Measurements from ENCODE around the gene APH1A. TPM values are rescaled to one million over a fixed set of nuclear protein-coding genes. Genes with fewer than 3 reads are reported as not detected.
A peak's percentile ranks its signal among the peaks of the same experiment; 100 is the strongest.

Gene APH1A
- total and polyA plus RNA-seq, 9 of the 15 experiments (the other 6 are each of a cell fraction or from before 2014, with no cell fraction given) = 5.6 to 123 (median 77.0) TPM

DNA sequence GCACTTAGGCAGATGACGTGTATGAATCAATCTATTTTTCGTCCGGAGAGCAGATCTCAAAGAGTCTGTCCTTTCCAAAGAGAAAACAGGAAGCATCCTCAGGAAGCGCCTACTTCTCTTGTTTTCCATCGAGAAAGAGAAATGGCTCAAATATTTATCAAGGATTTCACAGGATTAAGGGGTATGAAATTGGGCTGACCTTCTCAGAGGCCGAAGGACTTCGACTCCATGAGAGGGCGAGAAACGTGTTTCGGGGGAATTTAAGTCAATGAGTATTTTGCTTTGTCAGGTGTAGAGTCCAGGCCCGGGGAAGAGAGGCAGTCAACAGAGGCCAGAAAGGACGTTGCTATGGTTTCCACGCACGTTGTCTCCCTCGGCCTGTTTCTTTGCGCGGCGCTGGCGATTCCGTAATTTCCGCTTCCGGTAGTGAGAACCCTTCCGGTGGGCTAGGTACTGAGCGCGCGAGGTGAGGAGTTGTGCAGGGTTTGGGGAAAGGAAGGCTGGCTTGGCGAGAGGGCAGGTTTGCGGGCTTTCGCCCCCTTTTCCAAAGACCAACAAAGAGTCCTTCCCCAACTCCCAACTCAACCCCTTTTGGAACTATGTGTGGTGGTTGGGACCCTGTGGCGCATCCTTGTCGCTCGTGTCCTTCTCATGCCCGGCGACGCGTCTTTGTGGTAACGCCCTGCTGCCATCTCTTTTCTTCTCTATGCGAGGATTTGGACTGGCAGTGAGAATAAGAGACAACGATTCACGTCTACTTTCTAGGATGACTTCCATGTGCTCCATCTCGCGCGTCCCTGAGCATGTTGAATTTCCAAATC lies 24.8 kb upstream of the APH1A start, which contains the start of gene MRPS21 (continued):
- TF ChIP-seq, protein P1, sequence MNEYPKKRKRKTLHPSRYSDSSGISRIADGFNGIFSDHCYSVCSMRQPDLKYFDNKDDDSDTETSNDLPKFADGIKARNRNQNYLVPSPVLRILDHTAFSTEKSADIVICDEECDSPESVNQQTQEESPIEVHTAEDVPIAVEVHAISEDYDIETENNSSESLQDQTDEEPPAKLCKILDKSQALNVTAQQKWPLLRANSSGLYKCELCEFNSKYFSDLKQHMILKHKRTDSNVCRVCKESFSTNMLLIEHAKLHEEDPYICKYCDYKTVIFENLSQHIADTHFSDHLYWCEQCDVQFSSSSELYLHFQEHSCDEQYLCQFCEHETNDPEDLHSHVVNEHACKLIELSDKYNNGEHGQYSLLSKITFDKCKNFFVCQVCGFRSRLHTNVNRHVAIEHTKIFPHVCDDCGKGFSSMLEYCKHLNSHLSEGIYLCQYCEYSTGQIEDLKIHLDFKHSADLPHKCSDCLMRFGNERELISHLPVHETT (CRISPR knock-in tag; conservative IDR thresholded peaks at IDR 0.05 in 1 of 2, IDR thresholded peaks at IDR 0.05 in 1 of 2) = peak in 1 of 2 experiments; percentile 64; a peak in 1 of 4 replicates
- TF ChIP-seq ZNF57 (CRISPR knock-in tag; IDR thresholded peaks at IDR 0.05) = no peak
- TF ChIP-seq, protein P2, sequence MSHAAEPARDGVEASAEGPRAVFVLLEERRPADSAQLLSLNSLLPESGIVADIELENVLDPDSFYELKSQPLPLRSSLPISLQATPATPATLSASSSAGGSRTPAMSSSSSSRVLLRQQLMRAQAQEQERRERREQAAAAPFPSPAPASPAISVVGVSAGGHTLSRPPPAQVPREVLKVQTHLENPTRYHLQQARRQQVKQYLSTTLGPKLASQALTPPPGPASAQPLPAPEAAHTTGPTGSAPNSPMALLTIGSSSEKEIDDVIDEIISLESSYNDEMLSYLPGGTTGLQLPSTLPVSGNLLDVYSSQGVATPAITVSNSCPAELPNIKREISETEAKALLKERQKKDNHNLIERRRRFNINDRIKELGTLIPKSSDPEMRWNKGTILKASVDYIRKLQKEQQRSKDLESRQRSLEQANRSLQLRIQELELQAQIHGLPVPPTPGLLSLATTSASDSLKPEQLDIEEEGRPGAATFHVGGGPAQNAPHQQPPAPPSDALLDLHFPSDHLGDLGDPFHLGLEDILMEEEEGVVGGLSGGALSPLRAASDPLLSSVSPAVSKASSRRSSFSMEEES (CRISPR knock-in tag; IDR thresholded peaks at IDR 0.05) = no peak
- TF ChIP-seq CHCHD3 (CRISPR knock-in tag; IDR thresholded peaks at IDR 0.05) = no peak
- TF ChIP-seq, protein P3, sequence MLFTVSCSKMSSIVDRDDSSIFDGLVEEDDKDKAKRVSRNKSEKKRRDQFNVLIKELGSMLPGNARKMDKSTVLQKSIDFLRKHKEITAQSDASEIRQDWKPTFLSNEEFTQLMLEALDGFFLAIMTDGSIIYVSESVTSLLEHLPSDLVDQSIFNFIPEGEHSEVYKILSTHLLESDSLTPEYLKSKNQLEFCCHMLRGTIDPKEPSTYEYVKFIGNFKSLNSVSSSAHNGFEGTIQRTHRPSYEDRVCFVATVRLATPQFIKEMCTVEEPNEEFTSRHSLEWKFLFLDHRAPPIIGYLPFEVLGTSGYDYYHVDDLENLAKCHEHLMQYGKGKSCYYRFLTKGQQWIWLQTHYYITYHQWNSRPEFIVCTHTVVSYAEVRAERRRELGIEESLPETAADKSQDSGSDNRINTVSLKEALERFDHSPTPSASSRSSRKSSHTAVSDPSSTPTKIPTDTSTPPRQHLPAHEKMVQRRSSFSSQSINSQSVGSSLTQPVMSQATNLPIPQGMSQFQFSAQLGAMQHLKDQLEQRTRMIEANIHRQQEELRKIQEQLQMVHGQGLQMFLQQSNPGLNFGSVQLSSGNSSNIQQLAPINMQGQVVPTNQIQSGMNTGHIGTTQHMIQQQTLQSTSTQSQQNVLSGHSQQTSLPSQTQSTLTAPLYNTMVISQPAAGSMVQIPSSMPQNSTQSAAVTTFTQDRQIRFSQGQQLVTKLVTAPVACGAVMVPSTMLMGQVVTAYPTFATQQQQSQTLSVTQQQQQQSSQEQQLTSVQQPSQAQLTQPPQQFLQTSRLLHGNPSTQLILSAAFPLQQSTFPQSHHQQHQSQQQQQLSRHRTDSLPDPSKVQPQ (CRISPR knock-in tag; IDR thresholded peaks at IDR 0.05; ENCODE audit: borderline replicate concordance) = no peak
- TF ChIP-seq SOX6 (IDR thresholded peaks at IDR 0.05) = no peak
- TF ChIP-seq, protein P4, sequence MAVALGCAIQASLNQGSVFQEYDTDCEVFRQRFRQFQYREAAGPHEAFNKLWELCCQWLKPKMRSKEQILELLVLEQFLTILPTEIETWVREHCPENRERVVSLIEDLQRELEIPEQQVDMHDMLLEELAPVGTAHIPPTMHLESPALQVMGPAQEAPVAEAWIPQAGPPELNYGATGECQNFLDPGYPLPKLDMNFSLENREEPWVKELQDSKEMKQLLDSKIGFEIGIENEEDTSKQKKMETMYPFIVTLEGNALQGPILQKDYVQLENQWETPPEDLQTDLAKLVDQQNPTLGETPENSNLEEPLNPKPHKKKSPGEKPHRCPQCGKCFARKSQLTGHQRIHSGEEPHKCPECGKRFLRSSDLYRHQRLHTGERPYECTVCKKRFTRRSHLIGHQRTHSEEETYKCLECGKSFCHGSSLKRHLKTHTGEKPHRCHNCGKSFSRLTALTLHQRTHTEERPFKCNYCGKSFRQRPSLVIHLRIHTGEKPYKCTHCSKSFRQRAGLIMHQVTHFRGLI (CRISPR knock-in tag; IDR thresholded peaks at IDR 0.05) = no peak
- no peak for TF ChIP-seq BRF1 (IDR thresholded peaks at IDR 0.05; ENCODE audit: borderline replicate concordance, extremely low read depth, insufficient read length)
- TF ChIP-seq, protein P5, sequence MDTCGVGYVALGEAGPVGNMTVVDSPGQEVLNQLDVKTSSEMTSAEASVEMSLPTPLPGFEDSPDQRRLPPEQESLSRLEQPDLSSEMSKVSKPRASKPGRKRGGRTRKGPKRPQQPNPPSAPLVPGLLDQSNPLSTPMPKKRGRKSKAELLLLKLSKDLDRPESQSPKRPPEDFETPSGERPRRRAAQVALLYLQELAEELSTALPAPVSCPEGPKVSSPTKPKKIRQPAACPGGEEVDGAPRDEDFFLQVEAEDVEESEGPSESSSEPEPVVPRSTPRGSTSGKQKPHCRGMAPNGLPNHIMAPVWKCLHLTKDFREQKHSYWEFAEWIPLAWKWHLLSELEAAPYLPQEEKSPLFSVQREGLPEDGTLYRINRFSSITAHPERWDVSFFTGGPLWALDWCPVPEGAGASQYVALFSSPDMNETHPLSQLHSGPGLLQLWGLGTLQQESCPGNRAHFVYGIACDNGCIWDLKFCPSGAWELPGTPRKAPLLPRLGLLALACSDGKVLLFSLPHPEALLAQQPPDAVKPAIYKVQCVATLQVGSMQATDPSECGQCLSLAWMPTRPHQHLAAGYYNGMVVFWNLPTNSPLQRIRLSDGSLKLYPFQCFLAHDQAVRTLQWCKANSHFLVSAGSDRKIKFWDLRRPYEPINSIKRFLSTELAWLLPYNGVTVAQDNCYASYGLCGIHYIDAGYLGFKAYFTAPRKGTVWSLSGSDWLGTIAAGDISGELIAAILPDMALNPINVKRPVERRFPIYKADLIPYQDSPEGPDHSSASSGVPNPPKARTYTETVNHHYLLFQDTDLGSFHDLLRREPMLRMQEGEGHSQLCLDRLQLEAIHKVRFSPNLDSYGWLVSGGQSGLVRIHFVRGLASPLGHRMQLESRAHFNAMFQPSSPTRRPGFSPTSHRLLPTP (IDR thresholded peaks at IDR 0.05; ENCODE audit: borderline replicate concordance, extremely low read depth, insufficient read length) = no peak
- peak; percentile 51; the same call in 1 of the 2 replicates for TF ChIP-seq MAFK (IDR thresholded peaks at IDR 0.05; ENCODE audit: low read length)
- no peak for TF ChIP-seq ILF3 (IDR thresholded peaks at IDR 0.05; ENCODE audit: borderline replicate concordance)
- no peak for TF ChIP-seq DACH1 (IDR thresholded peaks at IDR 0.05; ENCODE audit: partially characterized antibody)
- TF ChIP-seq RNF2 (IDR thresholded peaks at IDR 0.05) = peak; percentile 59
- no peak for TF ChIP-seq SRSF7 (optimal IDR thresholded peaks at IDR 0.05; ENCODE audit: low read depth, low read length)
- no peak for TF ChIP-seq ZNF766 (CRISPR knock-in tag; conservative IDR thresholded peaks at IDR 0.05)
- no peak for TF ChIP-seq SMAD1 (IDR thresholded peaks at IDR 0.05; ENCODE audit: low read depth, low read length, partially characterized antibody)

All from K562 (cell line).